K562 (cell line): ENCODE measurements around the gene LAPTM5. TPM values are rescaled to one million over a fixed set of nuclear protein-coding genes. Genes with fewer than 3 reads are reported as not detected.

Experiments used
- E2F3 ChIP-seq: fragments of 250-450 bp; sonication (Bioruptor Pico); IDR thresholded peaks from 2 replicates; pipeline ENCODE4 v1.4.0; 2020; ENCODE audit warnings: mild to moderate bottlenecking
- GATA2 ChIP-seq: sonication (generic); formaldehyde crosslinking; IDR thresholded peaks from 2 replicates; pipeline ENCODE4 v1.4.0; 2020; ENCODE audit warnings: mild to moderate bottlenecking, missing genetic modification reagents
- PHF8 ChIP-seq: fragments of 200-600 bp; sonication (generic); IDR thresholded peaks from 2 replicates; pipeline ENCODE4 v1.6.1; 2012; ENCODE audit warnings: mixed run types, mild to moderate bottlenecking, inconsistent platforms, low read length, moderate library complexity, borderline replicate concordance
- POLR2G ChIP-seq: fragments of 200-400 bp; formaldehyde crosslinking; IDR thresholded peaks from 2 replicates; pipeline ENCODE4 v1.6.1; 2017; ENCODE audit warnings: low read depth, mild to moderate bottlenecking, antibody characterized with exemption, low read length, moderate library complexity
- ZC3H4 ChIP-seq: sonication (generic); formaldehyde crosslinking; IDR thresholded peaks from 2 replicates; pipeline ENCODE4 v1.9.0; 2021; ENCODE audit warnings: missing genetic modification reagents, borderline replicate concordance
- ZNF668 ChIP-seq: fragments of 250-450 bp; sonication (Bioruptor Pico); IDR thresholded peaks from 2 replicates; pipeline ENCODE4 v1.8.0; 2022; ENCODE audit warnings: mild to moderate bottlenecking, inconsistent platforms
- polyA plus RNA-seq, 8 experiments: library from polyadenylated mRNA; depleted of rRNA in 4 of 8; stranded (reverse) in 5 of 8; unstranded in 3 of 8; fragments of >200 nt; fragmentation: Nextera tagmentation in 2 of 8; fragmentation: Illumina TruSeq in 1 of 8; extraction: Ambion mirVana in 2 of 8; extraction: Trizol in 1 of 8; gene quantifications; 2 replicates each; pipeline versions ENCODE4 v1.2.1 to v1.2.3, GENCODE V29; 2011 to 2014; ENCODE audit warnings: inconsistent platforms in 1 of 8, missing spikeins in 1 of 8
- total RNA-seq, 7 experiments: library from RNA; depleted of rRNA in 6 of 7; stranded (reverse); fragments of >200 nt in 6 of 7; fragmentation: Illumina TruSeq in 2 of 7; extraction: Trizol in 2 of 7; gene quantifications; 2 replicates each; pipeline versions ENCODE4 v1.2.1 to v1.2.3, GENCODE V29; 2011 to 2021; ENCODE audit warnings: low replicate concordance in 1 of 7
- TF ChIP-seq, protein P1 (sequence below): fragments of 250-450 bp; sonication (Bioruptor Pico); IDR thresholded peaks from 2 replicates; pipeline ENCODE4 v1.8.0; 2022; ENCODE audit warnings: moderate library complexity, mild to moderate bottlenecking, inconsistent platforms
- TF ChIP-seq, protein P2 (sequence below): sonication (generic); formaldehyde crosslinking; IDR thresholded peaks from 2 replicates; pipeline ENCODE4 v1.8.1; 2023; ENCODE audit warnings: missing genetic modification reagents, mild to moderate bottlenecking, borderline replicate concordance
- TF ChIP-seq, protein P3 (sequence below): fragments of 250-450 bp; sonication (Bioruptor Pico); IDR thresholded peaks from 2 replicates; pipeline ENCODE4 v1.4.0; 2020; ENCODE audit warnings: mild to moderate bottlenecking, moderate library complexity, borderline replicate concordance
- TF ChIP-seq, protein P4 (sequence below): fragments of 450-650 bp; conservative IDR thresholded peaks from 2 replicates; pipeline ENCODE4 v1.6.1; 2016; ENCODE audit warnings: missing genetic modification characterization, low read depth, mild to moderate bottlenecking, control low read depth, missing compliant biosample characterization
- TF ChIP-seq, protein P5 (sequence below): sonication (generic); formaldehyde crosslinking; IDR thresholded peaks from 2 replicates; pipeline ENCODE4 v1.8.0; 2022; ENCODE audit warnings: mild to moderate bottlenecking, missing genetic modification reagents

Gene LAPTM5
- total and polyA plus RNA-seq, 9 of the 15 experiments (the other 6 are each of a cell fraction or from before 2014, with no cell fraction given), result 2.4 to 47.3 (median 20.3) TPM

DNA sequence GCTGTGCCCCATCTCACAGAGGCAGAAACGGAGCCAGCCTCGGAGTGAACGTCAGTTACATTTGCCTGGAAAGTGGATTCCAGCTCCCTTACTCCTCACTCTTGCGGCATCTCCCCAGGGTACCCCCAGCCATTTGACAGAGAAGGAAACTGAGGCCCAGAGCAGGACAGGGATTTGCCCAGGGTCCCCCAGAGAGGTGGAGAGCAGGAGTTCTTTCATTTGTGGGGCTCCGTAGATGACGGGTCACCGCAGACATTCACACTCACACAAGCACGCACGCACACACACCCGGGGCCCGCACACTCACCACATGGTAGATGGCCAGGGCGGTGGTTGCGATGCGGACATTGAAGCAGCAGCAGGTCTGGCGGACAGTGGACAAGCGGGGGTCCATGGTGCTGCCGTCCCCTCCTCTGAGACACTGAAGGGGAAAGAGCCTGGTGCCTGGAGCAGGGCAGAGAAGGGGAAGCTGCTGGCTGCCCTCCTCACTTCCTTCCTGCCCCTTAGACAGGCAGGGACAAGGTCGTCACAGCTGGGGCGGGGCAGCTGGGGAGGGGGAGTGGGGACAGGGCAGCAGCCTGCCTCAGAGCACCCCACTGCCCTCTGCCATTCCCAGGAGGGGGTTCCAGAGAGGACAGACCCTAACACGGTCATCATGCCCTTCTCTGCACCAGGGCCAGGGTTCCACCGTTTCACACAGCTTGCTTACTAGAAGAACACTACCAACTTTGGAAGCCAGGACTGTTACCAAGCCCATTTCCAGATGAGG is at the start of gene LAPTM5 (continued):
- TF ChIP-seq POLR2G (0 out of 2 replicates have a peak, but pooled peaks have one; percentile 12), E2F3 (CRISPR knock-in tag) (0 out of 2 replicates have a peak, but pooled peaks have one; percentile 6), ZNF668 (no peak), GATA2 (CRISPR knock-in tag) (no peak), PHF8 (peak; percentile 49; the same call in 1 of the 2 replicates), ZC3H4 (peak; percentile 68; the same call in 1 of the 2 replicates)
- TF ChIP-seq, protein P1, sequence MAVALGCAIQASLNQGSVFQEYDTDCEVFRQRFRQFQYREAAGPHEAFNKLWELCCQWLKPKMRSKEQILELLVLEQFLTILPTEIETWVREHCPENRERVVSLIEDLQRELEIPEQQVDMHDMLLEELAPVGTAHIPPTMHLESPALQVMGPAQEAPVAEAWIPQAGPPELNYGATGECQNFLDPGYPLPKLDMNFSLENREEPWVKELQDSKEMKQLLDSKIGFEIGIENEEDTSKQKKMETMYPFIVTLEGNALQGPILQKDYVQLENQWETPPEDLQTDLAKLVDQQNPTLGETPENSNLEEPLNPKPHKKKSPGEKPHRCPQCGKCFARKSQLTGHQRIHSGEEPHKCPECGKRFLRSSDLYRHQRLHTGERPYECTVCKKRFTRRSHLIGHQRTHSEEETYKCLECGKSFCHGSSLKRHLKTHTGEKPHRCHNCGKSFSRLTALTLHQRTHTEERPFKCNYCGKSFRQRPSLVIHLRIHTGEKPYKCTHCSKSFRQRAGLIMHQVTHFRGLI (CRISPR knock-in tag), result 0 out of 2 replicates have a peak, but pooled peaks have one; percentile 33
- TF ChIP-seq, protein P2, sequence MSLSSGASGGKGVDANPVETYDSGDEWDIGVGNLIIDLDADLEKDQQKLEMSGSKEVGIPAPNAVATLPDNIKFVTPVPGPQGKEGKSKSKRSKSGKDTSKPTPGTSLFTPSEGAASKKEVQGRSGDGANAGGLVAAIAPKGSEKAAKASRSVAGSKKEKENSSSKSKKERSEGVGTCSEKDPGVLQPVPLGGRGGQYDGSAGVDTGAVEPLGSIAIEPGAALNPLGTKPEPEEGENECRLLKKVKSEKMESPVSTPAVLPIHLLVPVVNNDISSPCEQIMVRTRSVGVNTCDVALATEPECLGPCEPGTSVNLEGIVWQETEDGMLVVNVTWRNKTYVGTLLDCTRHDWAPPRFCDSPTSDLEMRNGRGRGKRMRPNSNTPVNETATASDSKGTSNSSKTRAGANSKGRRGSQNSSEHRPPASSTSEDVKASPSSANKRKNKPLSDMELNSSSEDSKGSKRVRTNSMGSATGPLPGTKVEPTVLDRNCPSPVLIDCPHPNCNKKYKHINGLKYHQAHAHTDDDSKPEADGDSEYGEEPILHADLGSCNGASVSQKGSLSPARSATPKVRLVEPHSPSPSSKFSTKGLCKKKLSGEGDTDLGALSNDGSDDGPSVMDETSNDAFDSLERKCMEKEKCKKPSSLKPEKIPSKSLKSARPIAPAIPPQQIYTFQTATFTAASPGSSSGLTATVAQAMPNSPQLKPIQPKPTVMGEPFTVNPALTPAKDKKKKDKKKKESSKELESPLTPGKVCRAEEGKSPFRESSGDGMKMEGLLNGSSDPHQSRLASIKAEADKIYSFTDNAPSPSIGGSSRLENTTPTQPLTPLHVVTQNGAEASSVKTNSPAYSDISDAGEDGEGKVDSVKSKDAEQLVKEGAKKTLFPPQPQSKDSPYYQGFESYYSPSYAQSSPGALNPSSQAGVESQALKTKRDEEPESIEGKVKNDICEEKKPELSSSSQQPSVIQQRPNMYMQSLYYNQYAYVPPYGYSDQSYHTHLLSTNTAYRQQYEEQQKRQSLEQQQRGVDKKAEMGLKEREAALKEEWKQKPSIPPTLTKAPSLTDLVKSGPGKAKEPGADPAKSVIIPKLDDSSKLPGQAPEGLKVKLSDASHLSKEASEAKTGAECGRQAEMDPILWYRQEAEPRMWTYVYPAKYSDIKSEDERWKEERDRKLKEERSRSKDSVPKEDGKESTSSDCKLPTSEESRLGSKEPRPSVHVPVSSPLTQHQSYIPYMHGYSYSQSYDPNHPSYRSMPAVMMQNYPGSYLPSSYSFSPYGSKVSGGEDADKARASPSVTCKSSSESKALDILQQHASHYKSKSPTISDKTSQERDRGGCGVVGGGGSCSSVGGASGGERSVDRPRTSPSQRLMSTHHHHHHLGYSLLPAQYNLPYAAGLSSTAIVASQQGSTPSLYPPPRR, result 0 out of 2 replicates have a peak, but pooled peaks have one; percentile 72
- TF ChIP-seq, protein P3, sequence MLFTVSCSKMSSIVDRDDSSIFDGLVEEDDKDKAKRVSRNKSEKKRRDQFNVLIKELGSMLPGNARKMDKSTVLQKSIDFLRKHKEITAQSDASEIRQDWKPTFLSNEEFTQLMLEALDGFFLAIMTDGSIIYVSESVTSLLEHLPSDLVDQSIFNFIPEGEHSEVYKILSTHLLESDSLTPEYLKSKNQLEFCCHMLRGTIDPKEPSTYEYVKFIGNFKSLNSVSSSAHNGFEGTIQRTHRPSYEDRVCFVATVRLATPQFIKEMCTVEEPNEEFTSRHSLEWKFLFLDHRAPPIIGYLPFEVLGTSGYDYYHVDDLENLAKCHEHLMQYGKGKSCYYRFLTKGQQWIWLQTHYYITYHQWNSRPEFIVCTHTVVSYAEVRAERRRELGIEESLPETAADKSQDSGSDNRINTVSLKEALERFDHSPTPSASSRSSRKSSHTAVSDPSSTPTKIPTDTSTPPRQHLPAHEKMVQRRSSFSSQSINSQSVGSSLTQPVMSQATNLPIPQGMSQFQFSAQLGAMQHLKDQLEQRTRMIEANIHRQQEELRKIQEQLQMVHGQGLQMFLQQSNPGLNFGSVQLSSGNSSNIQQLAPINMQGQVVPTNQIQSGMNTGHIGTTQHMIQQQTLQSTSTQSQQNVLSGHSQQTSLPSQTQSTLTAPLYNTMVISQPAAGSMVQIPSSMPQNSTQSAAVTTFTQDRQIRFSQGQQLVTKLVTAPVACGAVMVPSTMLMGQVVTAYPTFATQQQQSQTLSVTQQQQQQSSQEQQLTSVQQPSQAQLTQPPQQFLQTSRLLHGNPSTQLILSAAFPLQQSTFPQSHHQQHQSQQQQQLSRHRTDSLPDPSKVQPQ (CRISPR knock-in tag), result peak; percentile 26; the same call in 1 of the 2 replicates
- TF ChIP-seq, protein P4, sequence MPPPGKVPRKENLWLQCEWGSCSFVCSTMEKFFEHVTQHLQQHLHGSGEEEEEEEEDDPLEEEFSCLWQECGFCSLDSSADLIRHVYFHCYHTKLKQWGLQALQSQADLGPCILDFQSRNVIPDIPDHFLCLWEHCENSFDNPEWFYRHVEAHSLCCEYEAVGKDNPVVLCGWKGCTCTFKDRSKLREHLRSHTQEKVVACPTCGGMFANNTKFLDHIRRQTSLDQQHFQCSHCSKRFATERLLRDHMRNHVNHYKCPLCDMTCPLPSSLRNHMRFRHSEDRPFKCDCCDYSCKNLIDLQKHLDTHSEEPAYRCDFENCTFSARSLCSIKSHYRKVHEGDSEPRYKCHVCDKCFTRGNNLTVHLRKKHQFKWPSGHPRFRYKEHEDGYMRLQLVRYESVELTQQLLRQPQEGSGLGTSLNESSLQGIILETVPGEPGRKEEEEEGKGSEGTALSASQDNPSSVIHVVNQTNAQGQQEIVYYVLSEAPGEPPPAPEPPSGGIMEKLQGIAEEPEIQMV, result no peak
- TF ChIP-seq, protein P5, sequence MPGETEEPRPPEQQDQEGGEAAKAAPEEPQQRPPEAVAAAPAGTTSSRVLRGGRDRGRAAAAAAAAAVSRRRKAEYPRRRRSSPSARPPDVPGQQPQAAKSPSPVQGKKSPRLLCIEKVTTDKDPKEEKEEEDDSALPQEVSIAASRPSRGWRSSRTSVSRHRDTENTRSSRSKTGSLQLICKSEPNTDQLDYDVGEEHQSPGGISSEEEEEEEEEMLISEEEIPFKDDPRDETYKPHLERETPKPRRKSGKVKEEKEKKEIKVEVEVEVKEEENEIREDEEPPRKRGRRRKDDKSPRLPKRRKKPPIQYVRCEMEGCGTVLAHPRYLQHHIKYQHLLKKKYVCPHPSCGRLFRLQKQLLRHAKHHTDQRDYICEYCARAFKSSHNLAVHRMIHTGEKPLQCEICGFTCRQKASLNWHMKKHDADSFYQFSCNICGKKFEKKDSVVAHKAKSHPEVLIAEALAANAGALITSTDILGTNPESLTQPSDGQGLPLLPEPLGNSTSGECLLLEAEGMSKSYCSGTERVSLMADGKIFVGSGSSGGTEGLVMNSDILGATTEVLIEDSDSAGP (CRISPR knock-in tag), result no peak
